Measurements from ENCODE around the gene WNT11.
"Not testable (repeated sequence)": the region's sequence is repeated elsewhere in the genome, so short reads cannot be mapped to it uniquely, and the experiment has no call there.

Gene WNT11

DNA sequence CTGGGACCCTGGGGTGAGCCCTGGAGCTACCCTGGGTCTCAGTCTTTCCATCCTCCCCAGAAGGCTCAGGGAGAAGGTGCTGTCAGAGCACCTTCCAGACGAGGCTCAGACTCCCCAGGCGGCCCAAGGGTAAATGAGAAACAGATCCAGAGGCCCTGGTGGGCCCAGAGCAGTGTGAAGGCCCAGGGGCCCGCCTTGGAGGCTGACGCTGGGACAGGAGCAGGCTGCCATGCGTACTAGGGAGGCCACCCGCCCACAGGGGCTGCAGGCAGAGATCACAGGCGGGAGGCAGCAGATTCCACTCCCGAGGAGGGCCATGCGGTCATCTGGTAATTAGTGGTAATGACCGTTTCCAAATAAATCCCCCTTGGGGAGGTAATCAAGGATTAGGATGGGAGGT is 5.2 kb downstream of the WNT11 start:
- no peak for DNase-seq

DNA sequence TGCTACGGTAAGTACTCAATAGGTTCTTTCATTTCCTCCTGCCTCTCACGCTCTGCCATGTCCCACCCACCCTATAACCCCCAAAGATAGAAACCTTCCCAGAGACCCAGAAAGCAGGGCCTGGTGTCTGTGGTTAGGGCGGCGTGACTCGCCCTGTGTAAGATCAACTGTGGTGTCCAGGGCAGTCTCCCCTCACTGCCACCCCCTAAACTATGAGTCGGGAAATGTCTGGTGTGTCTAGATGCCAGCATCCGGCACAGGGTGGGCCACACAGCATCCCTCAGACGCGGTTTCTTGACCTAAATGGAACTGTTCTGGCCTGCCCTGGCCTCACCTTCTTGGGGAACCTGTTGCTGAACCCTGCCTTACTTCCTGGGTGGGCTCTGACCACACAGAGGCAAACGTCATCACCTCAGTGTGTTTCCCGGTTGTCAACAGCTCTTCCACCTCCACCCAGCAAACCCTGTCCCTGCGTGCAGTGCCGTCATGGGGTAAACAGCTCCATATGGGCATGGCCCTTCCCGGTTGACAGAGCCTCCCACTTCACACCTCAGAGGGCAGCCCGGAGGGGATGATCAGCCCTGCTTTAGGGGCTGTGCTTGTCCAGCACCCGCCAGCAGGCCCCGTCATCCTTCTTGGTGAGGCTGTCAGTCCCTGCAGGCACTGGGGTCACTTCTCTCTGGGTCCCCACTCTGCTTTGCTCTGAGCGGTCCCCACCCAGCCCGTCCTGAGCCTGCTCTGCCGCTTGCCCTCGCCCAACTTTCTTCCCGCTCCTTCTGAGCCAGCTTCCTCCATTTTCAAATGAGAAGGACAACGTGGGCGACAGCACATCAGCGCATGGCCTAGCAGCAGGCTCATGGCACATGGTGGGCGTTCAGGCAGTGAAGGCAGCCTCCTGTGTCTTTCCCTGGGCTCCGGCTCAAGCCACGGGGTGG is 6.0 kb downstream of the WNT11 start:
- no peak for DNase-seq

DNA sequence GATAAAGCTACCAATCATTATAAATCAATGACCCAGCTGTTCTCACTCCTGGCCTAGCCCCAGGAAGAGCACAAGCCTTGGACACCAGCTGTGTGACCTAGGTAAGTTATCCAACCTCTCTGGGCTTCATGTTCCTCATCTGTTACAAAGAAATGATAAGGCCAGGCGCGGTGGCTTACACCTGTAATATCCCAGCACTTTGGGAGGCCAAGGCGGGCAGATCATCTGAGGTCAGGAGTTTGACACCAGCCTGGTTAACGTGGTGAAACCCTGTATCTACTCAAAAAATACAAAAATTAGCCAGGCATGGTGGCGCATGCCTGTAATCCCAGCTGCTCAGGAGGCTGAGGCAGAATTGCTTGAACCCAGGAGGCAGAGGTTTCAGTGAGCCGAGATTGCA is 7.6 kb downstream of the WNT11 start:
- DNase-seq = not testable (repeated sequence)

DNA sequence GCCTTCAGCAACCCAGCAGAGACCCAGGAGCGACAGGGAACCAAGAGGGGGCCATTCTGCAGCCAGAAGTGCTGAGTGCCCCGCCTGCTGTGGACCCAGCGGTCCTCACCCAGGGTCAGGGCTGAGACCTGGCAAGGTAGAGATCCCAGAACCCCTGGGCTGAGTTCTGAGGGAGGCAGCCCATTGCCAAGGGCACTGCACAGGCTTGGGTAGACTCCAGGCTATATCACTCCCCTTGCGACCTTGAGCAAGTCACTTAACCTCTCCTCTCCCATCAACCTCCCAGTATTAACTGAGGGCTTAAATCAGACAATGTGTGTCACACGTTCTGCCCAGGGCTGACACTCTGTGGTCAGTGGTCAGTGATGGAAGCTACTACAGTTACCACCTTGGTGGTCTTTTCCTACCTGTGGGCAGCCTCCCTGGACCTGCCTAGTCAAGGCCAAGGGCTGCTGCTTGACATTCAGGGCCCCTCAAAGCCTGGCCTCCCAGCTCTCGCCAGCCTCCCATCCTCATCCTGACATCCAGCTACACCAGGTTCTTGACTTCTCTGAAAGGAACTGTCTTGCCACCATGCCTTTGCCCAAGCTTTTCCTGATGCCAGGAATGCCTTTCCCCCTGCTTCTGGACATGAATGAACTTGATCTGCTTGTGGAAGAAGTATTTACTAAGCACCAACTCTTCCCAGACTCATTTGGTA is 8.2 kb downstream of the WNT11 start:
- no peak for DNase-seq

DNA sequence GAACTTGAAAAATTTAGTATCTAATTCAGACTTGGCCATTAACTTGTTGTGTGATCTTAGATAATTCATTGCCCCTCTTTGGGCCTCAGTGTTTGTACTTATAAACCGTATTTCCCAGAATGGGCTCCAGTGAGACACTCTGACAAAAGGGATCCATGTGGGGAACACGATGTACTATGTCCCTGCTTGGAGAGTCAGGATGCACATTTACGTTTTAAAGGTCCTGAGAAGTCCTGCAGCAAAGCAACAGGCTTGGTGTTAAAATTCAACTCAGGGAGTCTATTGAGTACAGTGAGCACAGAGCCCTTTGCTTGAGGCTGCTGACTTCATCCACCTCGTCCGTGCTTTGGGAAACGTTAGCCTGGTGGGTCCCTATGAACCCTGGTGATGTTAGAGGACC is 9.0 kb downstream of the WNT11 start:
- no peak for DNase-seq

DNA sequence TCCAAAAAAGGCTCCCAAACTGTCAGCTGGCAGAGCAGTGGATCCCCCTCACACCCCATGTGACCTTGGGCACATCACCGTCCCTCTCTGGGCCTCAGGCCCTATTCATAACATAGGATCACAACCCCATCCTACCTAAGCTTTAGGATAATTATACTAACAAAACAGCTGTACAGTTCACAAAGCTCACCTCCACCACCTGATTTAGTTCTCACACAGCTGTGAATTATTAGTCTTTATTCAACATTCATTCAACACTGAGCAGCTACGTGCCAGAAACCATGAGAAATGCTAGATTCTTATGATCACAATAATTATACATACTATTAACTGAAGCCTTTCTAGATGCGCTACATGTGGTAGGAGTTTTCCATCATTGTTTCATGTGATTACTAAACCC is 9.5 kb downstream of the WNT11 start:
- DNase-seq = no peak

DNA sequence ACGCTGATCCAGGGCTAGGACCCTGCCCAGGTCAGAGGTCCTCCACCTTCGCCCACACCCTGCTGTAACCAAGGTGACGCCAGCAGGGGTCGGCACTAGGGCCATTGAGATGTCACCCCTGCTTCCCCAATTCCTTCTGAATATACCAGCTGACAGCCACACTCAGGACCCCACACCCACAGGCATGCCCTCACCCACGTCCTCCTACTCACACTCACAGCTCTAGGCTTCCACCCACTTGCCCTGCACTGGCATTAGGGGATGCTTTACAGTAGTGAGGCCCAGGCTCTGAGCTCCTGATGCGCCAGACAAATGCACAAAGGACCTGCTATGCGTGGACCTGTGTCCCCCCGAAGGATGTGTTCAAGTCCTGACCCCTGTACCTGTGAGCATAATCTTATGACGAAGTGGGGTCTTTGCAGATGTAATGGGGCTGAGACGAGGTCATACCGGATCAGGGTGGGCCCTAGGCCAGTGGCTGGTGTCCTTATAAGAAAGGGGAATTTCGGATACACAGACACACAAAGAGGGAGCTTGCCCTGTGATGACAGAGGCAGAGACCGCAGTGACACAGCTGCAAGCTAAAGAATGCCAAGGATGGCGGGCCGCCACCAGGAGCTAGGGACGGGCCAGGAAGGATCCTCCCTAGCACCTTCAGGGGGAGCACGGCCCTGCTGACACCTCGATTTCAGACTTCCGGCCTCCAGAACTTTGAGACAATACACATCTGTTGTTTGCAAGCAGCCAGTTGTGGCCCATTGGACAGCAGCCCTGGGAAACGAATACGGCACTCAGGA is 11.2 kb downstream of the WNT11 start:
- no peak for DNase-seq

DNA sequence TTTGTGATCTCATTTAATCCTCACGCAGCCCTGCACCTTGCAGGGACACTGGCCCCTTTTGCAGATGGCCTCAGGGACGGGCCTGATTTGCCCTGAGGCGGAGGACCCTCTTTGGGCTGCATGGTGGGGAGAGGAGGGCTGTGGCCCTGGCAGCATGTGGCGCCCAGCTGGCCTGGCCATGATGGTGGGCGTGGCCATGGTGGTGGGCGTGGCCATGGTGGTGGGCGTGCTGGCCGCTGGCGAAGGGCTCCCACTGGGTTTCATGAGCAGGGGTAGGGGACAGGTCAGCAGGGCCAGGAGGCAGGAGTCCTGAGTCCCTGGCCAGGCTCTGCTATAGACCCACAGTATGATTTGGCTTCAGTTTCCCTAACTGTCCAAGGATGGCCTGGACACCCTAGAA is 13.1 kb downstream of the WNT11 start:
- DNase-seq = no peak

DNA sequence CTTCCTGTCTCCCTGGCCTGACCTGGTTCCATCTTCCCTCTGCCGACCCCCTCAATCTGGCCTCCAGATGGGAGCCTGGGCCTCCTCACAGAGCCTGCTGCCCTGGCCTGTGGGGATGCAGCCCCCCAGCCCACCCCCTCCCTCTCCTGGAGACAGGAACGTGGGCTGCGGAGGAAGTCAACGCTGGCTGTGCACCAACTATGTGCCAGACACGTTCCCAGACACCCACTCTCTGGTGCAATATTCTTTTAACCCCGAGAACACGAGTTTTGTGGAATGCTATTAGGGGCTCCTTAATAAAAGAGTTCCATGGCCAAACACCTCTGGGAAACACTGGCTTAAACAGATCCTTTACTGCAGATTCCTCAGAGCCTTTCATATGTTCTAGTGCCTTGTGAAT is 15.9 kb downstream of the WNT11 start:
- no peak for DNase-seq

DNA sequence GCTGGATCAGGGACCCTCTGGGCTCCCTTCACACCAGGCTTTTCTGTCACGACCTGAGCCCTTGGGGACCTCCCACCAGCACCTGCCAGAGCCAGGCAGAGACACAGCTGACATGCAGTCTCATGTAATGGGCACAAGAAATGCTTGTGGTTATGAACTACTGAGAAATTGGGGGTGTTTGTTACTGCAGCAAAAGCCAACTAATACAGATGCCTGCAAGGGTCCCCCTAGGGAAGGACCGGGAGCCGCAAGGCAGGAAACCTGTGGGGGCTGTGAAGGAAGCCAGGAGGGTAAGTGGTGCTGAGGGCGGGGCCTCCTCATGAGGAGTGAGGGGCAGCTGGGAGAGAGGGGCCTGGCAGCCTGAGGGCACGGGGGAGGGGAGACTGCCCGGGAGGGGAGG is 16.6 kb downstream of the WNT11 start:
- no peak for DNase-seq

DNA sequence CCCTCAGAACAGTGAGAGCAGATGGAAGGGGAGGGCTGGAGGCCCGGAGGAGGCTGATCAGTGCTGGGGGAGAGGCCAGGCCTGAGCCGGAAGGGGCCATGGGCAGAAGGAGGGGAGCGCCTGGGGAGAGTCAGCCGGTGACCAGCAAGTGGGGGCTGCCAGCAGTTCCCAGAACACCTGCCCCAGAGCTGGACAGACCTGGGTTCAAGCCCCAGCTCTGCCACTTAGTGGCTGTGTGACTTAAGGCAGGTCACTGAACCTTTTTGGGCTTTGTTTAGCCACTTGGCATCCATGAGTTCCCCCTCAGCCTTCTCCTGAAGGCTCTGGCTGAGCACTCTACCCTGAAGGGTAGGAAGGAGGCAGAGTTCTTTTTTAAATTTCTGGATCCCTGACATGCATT is 17.4 kb downstream of the WNT11 start:
- no peak for DNase-seq

DNA sequence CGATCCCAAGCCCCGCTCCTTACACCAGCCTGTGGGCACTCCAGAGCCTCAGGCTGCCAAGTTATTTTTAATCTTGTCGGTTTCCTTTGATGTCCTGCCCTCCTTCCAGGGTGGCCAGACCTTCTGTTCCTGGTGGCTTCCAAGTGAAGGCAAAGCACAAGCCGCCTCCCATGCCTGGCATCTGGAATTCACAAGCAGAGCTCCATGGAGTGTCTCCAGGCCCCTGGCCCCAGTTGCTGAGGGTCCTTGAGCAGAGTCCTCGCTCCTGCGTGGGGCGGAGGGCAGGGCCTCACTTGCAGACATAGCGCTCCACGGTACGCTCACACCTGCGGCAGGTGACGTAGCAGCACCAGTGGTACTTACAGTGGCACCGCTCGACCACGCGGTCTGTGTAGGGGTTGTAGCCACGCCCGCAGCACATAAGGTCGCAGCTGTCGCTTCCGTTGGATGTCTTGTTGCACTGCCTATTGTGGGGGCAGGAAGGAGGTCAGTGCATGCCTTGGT is 19.5 kb downstream of the WNT11 start:
- DNase-seq = no peak

DNA sequence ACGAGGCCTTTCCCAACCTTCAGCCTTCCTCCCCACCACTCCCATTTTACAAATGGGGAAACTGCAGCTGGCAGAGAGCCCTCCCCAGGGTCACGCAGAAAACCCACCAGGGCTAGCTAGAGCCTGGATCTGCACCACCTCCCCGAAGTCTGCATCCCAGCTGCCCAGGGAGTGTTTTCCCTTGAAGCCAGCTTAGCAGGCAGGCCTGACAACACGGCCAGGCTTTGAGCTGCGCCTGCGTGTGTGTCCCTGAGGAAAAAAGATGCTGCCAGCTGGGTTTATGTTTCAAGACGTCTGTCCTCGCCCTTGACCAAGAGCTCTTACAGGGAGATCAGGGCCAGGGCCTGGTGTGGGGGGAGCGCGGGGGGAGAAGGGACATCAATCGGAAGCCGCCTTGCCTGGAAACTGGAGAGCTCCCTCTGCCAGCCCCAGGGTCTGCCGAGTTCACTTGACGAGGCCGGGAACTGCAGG is 20.3 kb downstream of the WNT11 start:
- DNase-seq = no peak

DNA sequence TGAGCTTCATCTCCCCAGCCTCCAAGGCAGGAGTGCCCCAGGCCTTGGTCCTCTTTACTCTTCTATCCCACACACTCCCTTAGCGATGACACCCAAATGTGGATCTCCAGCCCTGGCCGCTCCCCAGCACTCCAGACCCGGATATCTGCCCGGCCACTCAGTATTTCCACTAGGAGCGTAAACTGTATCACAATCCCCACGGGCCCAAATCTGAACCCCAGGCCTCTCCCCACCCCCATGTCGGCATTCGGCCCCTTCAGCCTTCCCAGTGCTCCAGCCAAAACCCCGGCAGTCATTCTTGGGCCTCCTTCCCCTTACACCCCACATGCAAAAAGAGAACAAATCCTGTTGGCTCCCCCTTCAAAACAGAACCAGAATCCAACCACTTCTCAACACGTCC is 20.8 kb downstream of the WNT11 start:
- DNase-seq = no peak

DNA sequence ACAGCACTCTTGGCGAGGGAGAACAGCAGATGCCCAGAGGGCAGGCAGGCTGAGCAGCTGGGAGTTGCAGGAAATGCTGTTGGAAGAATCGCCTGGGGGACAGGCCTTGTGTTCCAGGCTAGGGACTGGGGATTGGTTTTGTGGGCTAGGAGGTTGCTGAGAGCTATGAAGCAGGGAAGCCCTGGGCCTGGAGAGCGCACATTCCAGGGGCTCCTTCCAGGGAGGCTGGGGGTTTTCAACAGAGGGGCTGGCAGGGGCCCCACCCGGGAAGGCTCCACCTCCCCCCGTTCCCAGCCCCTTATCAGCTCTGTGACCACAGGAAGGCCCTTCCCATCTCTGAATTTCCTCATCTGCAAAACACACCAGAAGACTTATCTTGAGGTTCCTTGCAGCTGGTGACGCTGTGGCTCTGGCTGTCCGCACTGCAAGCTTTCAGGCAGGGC is 21.7 kb downstream of the WNT11 start:
- DNase-seq = no peak

DNA sequence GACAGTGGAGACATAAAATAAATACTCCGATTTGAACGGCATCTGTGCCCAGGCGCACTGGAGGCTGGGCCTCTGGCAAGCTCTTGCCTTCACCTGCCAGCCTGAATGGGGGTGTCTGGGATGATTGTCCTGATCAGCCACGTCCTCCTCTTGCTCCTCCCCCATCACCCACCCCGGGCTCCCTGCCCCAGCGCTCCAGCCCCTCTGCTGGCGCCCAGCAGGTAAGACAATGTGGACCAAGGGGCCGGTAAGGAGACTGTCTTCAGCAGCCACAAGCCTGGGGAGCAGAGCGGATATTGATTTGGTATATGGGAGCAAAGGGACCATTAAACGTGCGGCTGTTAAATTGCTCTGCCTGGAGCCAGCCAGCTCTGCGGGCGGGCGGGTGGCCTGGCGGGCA is 24.9 kb downstream of the WNT11 start:
- DNase-seq = no peak

DNA sequence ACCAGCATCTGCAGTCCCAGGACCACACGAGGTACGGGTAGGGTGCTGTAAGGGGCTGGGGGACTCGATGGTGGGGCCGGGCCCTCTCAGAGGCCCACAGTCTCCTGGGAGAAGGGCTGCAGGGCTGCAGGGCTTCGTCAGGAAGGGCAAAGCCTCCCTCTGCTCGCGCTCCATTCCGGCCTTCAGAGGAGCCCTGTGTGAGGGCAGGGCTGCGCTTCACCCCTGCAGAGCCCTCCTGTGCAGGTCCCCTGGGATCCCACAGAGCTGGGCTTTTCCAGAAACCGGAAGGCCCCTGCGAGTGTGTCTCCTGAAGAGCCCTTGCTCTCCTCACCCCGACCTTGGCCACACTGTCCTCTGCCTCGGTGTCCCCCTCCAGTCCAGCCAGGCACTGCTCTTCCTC is 27.2 kb downstream of the WNT11 start:
- DNase-seq = no peak

DNA sequence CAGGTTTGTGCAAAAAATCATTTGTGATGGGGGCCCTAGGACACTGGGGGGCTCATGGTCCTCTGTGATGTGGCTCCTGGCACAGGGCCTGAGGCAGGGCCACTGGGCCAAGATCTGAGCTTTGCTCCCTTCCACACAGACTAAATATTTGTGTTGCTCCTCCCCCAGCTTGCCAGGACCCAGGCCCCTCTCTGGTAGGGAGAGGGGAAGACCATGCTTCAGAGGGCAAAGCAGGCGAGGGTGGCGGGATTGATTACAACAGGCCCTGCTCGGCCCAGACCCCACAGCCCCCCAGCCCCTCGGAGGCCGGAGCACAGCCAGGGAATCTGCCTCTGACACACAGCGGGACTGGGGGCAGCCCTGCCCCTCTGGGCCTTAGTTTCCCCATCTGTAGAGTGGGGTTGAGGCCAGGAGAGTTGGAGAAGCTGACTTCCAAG is 29.0 kb downstream of the WNT11 start:
- DNase-seq = no peak

DNA sequence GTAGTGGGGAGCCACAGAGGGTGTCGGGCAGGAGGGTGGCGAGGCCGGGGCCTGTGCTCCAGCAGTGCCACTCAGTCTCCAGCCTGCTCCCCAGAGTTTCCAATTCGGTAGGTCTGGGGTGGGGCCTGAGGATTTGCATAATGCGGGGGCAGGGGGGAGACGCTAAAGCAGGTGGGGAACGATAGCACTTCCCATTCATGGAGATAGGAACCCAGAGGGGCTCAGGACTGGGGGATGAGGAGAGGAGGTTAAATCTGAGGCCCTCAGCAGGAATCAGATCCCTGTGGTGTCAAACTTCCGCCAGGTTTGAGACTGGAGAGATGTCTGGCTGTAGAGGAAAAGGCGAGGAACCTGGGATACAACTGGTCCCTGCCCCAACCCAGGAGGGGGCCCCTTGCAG is 29.8 kb downstream of the WNT11 start:
- DNase-seq = no peak

DNA sequence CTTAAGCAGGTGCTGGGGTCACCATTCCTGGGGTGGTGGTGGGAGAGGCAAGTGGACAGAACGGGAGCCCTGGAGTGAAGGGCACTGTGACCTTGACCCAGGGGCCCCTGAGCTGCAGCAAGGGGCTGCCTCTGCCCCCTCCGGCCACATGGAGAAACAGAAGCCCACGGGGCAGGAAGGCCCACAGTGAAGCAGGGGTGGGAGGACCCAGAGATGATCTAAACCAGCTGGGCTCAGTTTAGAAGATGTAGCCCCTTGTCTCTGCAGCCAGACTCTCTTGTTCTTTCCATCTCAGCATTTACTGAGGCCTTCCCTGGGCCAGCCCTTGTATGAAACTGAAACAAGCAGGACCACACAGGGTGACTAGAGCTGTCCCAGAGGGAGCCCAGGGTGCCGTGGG is 30.5 kb downstream of the WNT11 start:
- DNase-seq = no peak

DNA sequence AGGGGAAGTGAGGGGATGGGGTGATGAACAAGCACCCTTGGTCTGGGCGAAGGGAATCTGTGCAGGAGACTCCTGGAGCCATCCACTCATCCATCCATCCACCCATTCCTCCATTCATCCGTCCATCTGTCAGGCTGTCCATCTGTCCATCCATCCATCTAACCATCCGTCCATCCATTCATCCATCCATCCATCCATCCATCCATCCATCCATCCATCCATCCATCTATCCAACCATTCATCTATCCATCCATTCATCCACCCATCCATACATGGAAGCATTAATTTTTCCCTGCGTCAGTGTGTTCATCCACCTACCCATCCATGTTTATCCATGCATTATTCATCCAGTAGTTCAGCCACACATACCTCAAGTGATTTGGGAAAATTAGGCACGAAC is 32.0 kb downstream of the WNT11 start:
- DNase-seq = no peak

DNA sequence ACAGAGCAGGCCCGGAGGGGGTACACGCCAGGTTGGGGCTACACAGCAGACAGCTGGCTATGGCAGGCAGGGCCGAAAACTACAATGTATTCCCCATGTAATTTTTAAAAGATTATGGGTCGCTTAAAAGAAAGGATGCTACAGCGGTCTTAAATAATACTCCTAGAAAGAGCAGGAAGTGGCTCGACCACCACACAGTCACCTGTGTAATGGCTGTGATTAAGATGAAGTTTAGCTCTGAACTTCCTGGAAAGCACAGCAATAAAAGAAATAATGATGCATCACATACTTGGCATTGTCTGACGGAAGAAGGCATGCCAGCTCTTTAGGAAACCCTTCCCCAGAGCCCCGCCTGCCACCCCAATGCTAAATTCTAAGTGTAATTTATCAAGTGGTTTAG is 32.6 kb downstream of the WNT11 start:
- no peak for DNase-seq

DNA sequence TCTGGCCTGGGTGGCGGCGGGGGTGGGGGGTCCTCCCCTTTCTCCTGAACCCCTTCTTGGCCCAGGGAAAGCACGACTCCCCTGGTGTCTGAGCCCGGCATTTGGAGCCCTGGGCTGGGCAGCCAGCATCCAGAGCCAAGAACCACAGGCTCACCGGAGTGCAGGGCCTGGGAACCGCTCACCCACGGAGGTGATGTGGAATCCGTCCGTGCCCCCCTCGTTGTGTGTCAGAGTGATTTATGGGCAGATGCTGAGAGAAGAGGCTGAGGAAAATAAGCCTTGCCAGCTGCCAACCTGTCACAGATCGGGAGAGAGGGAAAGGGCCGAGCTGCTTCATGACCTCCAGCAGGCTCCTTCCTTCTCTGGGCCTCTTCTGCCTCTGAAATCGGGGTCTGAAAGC is 33.7 kb downstream of the WNT11 start:
- no peak for DNase-seq
